H9 (cell line): ENCODE results near the gene PLAAT1. TPM values are rescaled to one million over a fixed set of nuclear protein-coding genes. Genes with fewer than 3 reads are reported as not detected.

ENCODE experiments used
- DNase-seq: peaks from one replicate; pipeline ENCODE4 v3.0.0-alpha.2; 2017
- H2AFZ ChIP-seq: one replicate; pipeline ENCODE4 v1.6.1; 2013; ENCODE audit warnings: mild to moderate bottlenecking, low read length, control low read depth, moderate library complexity
- H2AK5ac ChIP-seq: 2 replicates; pipeline ENCODE4 v1.6.1; 2013; ENCODE audit warnings: low read length, control low read depth, mixed read lengths; ENCODE audit not compliant: insufficient read length
- H2BK120ac ChIP-seq: one replicate; pipeline ENCODE4 v1.6.1; 2013; ENCODE audit warnings: low read depth, mild to moderate bottlenecking, low read length, control low read depth, inconsistent platforms; ENCODE audit not compliant: poor library complexity, severe bottlenecking
- H2BK12ac ChIP-seq: 2 replicates; pipeline ENCODE4 v1.6.1; 2013; ENCODE audit warnings: low read length, control low read depth, mixed read lengths, low read depth; ENCODE audit not compliant: insufficient read length
- H2BK15ac ChIP-seq: 2 replicates; pipeline ENCODE4 v1.6.1; 2013; ENCODE audit warnings: low read depth, low read length, control low read depth
- H2BK20ac ChIP-seq: one replicate; pipeline ENCODE4 v1.6.1; 2013; ENCODE audit warnings: low read depth, mild to moderate bottlenecking, low read length, control low read depth, inconsistent platforms; ENCODE audit not compliant: poor library complexity, severe bottlenecking
- H2BK5ac ChIP-seq: 2 replicates; pipeline ENCODE4 v1.6.1; 2013; ENCODE audit warnings: low read length, control low read depth, mixed read lengths; ENCODE audit not compliant: insufficient read length
- H3K14ac ChIP-seq: 2 replicates; pipeline ENCODE4 v1.6.1; 2013; ENCODE audit warnings: low read length, control low read depth; ENCODE audit not compliant: insufficient read depth
- H3K18ac ChIP-seq: 2 replicates; pipeline ENCODE4 v1.6.1; 2013; ENCODE audit warnings: low read depth, mild to moderate bottlenecking, mixed read lengths, low read length, control low read depth; ENCODE audit not compliant: insufficient read length
- H3K23ac ChIP-seq: 2 replicates; pipeline ENCODE4 v1.6.1; 2013; ENCODE audit warnings: low read length, control low read depth, mixed read lengths, low read depth; ENCODE audit not compliant: insufficient read length
- H3K23me2 ChIP-seq: 2 replicates; pipeline ENCODE4 v1.6.1; 2013; ENCODE audit warnings: low read depth, mild to moderate bottlenecking, mixed read lengths, low read length, control low read depth; ENCODE audit not compliant: insufficient read length, poor library complexity, severe bottlenecking
- H3K27ac ChIP-seq: 2 replicates; pipeline ENCODE4 v1.5.1; 2013; ENCODE audit warnings: low read length, control low read depth, mixed read lengths, low read depth; ENCODE audit not compliant: insufficient read length
- H3K27me3 ChIP-seq: 2 replicates; pipeline ENCODE4 v1.6.1; 2013; ENCODE audit warnings: low read length, control low read depth, inconsistent platforms; ENCODE audit not compliant: insufficient read depth
- H3K4ac ChIP-seq: 2 replicates; pipeline ENCODE4 v1.6.1; 2013; ENCODE audit warnings: low read depth, mild to moderate bottlenecking, control low read depth, inconsistent platforms, low read length, moderate library complexity
- H3K4me1 ChIP-seq: 2 replicates; pipeline ENCODE4 v1.6.1; 2013; ENCODE audit warnings: low read length, control low read depth, inconsistent platforms; ENCODE audit not compliant: insufficient read depth
- H3K4me2 ChIP-seq: 2 replicates; pipeline ENCODE4 v1.6.1; 2013; ENCODE audit warnings: low read length, control low read depth, mixed read lengths; ENCODE audit not compliant: insufficient read length, insufficient read depth
- H3K56ac ChIP-seq: 2 replicates; pipeline ENCODE4 v1.6.1; 2013; ENCODE audit warnings: low read depth, mild to moderate bottlenecking, mixed read lengths, low read length, control low read depth; ENCODE audit not compliant: insufficient read length
- H3K79me1 ChIP-seq: 2 replicates; pipeline ENCODE4 v1.6.1; 2013; ENCODE audit warnings: low read depth, mild to moderate bottlenecking, moderate library complexity, low read length, control low read depth, inconsistent platforms; ENCODE audit not compliant: insufficient read depth, poor library complexity, severe bottlenecking
- H3K79me2 ChIP-seq: 2 replicates; pipeline ENCODE4 v1.6.1; 2013; ENCODE audit warnings: low read length, control low read depth, inconsistent platforms; ENCODE audit not compliant: insufficient read depth
- H3K9ac ChIP-seq: 2 replicates; pipeline ENCODE4 v1.6.1; 2013; ENCODE audit warnings: low read length, control low read depth, mixed read lengths; ENCODE audit not compliant: insufficient read length; ENCODE audit errors: extremely low read depth
- H3K9me3 ChIP-seq: one replicate; pipeline ENCODE4 v1.6.1; 2013; ENCODE audit warnings: low read depth, low read length, inconsistent platforms; ENCODE audit not compliant: control insufficient read depth
- H3T11ph ChIP-seq: one replicate; pipeline ENCODE4 v1.6.1; 2013; ENCODE audit warnings: mild to moderate bottlenecking, low read length, control low read depth, inconsistent platforms
- H4K20me1 ChIP-seq: one replicate; pipeline ENCODE4 v1.6.1; 2013; ENCODE audit not compliant: control insufficient read depth, insufficient read length, insufficient read depth
- H4K5ac ChIP-seq: 2 replicates; pipeline ENCODE4 v1.6.1; 2013; ENCODE audit warnings: low read depth, mild to moderate bottlenecking, mixed read lengths, low read length, control low read depth; ENCODE audit not compliant: insufficient read length
- H4K8ac ChIP-seq: replicated peaks from 2 replicates; pipeline ENCODE4 v1.6.1; 2013; ENCODE audit warnings: low read length, control low read depth, mixed read lengths, low read depth; ENCODE audit not compliant: insufficient read length
- H4K91ac ChIP-seq: 2 replicates; pipeline ENCODE4 v1.6.1; 2013; ENCODE audit warnings: low read depth, mild to moderate bottlenecking, moderate library complexity, mixed read lengths, low read length, control low read depth; ENCODE audit not compliant: insufficient read length
- H3K27ac Mint-ChIP-seq, 3 experiments: 2 replicates in 2 of 3; 3 replicates in 1 of 3; pipeline ENCODE4 v1.8.0; 2020 to 2021; ENCODE audit warnings: mixed read lengths in 3 of 3, mild to moderate bottlenecking in 1 of 3, moderate library complexity in 1 of 3
- H3K27me3 Mint-ChIP-seq: 2 replicates; pipeline ENCODE4 v1.8.0; 2021; ENCODE audit warnings: low read depth, mild to moderate bottlenecking, moderate library complexity, mixed read lengths
- H3K36me3 Mint-ChIP-seq, 3 experiments: 2 replicates in 2 of 3; 3 replicates in 1 of 3; pipeline ENCODE4 v1.8.0; 2020 to 2021; ENCODE audit warnings: low read depth in 3 of 3, mixed read lengths in 3 of 3; ENCODE audit not compliant: insufficient read depth in 1 of 3
- H3K4me1 Mint-ChIP-seq, 2 experiments: 2 replicates each; pipeline ENCODE4 v1.8.0; 2020; ENCODE audit warnings: mixed read lengths in 2 of 2
- H3K4me3 Mint-ChIP-seq, 2 experiments: 2 replicates in 1 of 2; 3 replicates in 1 of 2; pipeline ENCODE4 v1.8.0; 2020 to 2021; ENCODE audit warnings: mild to moderate bottlenecking in 2 of 2, mixed read lengths in 2 of 2, moderate library complexity in 1 of 2
- H3K9me3 Mint-ChIP-seq, 2 experiments: 2 replicates in 1 of 2; 3 replicates in 1 of 2; pipeline ENCODE4 v1.8.0; 2020; ENCODE audit warnings: mild to moderate bottlenecking in 2 of 2, mixed read lengths in 2 of 2, moderate library complexity in 1 of 2
- CTCF ChIP-seq: fragments of 200-600 bp; sonication (generic); conservative IDR thresholded peaks from 3 replicates; pipeline ENCODE4 v1.8.0; 2021; ENCODE audit warnings: antibody characterized with exemption, mild to moderate bottlenecking
- whole genome bisulfite sequencing: extraction: QIAGEN DNeasy Blood & Tissue Kit; methylation state at CpG from one replicate; pipeline ENCODE4 v1.1.7; 2013; ENCODE audit warnings: missing lambda C conversion rate, low lambda C conversion rate, mixed read lengths; ENCODE audit not compliant: insufficient read length; ENCODE audit errors: extremely low coverage; 5-methylcytosine and 5-hydroxymethylcytosine counted together
- total RNA-seq: library from RNA; stranded (reverse); gene quantifications from 2 replicates; pipeline ENCODE4 v1.2.1, GENCODE V29; 2021

Gene PLAAT1
- total RNA-seq, 1 experiment from 2014 or later = 4.4 TPM

GRCh38 chr3:193292386-193292785 is 51.4 kb downstream of the PLAAT1 start:
- Histone ChIP-seq H3K4ac (no peak overlapping the region), H3K27me3 (no peaks in the 10 kb centered on the region), H4K91ac (no peak overlapping the region), H2BK20ac (no peak overlapping the region), H3K27ac (no peak overlapping the region), H3K56ac (no peak overlapping the region), H3K23me2 (no peaks in the 10 kb centered on the region), H2BK12ac (no peak overlapping the region), H3K4me1 (no peaks in the 10 kb centered on the region), H2BK5ac (no peak overlapping the region), H2BK120ac (no peak overlapping the region), H2AFZ (no peak overlapping the region), H2AK5ac (no peak overlapping the region), H3K18ac (no peak overlapping the region), H3K79me2 (no peaks in the 10 kb centered on the region), H3K4me2 (no peak overlapping the region), H3K9me3 (peaks cover 14% of the 10 kb centered on the region), H4K5ac (no peak overlapping the region), H3K79me1 (no peaks in the 10 kb centered on the region), H3T11ph (no peak overlapping the region), H3K9ac (no peak overlapping the region), H3K14ac (no peak overlapping the region), H4K20me1 (no peaks in the 10 kb centered on the region), H3K23ac (no peak overlapping the region), H2BK15ac (no peak overlapping the region), H4K8ac (no peak overlapping the region)
- Mint-ChIP-seq H3K27me3 (no peaks in the 10 kb centered on the region), H3K36me3 (peaks cover 8 to 29% (median 13%) of the 10 kb centered on the region in 3 experiments), H3K4me3 (no peak overlapping the region), H3K4me1 (no peaks in the 10 kb centered on the region), H3K27ac (no peak overlapping the region), H3K9me3 (peaks cover 36 to 49% of the 10 kb centered on the region in 2 experiments)
- no peak for TF ChIP-seq CTCF
- no peak for DNase-seq
- WGBS = no CpG with 5 or more reads among the region's 3 CpGs
